KG1 (cell line): ENCODE measurements around the gene BASP1.
"Not testable (repeated sequence)": the region's sequence is repeated elsewhere in the genome, so short reads cannot be mapped to it uniquely, and the experiment has no call there.

Experiments
- DNase-seq: peaks from one replicate; lab custom pipeline; 2025; lab: John Stamatoyannopoulos, UW

The BASP1 gene

DNA sequence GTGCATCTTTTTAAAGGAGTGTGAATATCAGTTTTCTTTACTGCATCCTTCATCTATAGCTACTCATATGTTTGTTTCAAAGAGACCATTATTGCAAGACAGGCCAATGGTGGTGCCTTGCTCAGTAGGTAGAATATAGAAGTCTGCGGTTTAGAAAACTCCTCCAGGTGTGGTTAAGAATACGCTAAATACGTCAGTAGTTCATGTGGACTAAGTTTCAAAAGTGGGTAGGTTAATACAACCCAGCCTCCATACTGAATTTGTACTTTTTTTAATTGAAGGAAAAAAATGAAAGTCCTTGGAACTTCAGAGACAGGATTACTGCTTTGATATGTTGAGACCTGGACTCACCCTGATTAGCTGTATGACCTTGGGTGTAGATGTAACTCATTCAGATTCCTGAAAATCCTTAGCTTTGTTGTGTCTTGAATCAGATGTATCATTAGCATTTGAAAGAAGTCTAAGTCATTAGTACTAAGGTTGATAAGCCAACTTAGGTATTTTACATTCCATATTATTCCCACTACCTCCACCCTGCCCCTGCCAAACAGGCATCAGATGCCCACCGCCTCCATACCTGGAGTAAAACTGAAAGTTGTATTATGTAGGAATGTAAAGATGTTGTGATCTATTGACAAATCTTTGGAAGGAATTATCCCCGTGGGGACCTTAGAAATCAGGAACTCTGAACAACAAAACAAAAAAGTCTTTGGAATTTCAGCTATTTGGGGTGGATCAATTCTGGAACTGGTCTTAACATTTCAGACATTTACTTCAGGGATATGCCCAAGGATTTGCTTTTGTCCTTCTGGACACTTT is 6.1 kb downstream of the BASP1 start:
- no peak for DNase-seq

DNA sequence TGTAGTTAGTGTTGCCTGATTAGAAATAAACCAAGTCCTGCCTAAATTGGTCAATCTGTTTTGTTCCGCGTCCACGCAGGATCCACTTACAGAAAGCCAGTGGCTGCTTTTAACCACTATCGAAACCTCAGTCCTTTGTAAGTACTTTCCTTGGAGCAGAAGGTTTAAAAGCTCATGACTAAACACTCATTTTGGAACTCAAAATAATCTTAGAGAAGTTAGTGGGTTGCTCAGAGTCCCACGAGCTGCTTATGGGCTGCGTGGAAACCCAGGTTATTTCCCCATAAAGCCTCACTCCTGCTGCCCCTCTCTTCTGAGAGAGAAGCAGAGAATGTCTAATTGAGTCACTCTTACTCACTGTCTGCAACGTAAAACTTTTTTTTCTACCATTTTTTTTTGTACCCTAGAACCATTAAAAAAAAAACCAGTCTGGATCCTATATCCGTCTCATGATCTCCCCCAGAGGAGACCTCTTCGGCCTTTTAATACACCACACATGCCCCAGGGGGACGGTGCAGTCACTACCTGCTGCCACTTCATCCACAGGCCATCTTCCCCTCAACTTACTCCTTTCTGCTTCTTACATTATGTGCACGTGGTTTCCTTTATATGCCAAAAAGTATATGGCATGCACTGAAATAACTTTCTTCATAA is 7.6 kb downstream of the BASP1 start:
- DNase-seq, result no peak

DNA sequence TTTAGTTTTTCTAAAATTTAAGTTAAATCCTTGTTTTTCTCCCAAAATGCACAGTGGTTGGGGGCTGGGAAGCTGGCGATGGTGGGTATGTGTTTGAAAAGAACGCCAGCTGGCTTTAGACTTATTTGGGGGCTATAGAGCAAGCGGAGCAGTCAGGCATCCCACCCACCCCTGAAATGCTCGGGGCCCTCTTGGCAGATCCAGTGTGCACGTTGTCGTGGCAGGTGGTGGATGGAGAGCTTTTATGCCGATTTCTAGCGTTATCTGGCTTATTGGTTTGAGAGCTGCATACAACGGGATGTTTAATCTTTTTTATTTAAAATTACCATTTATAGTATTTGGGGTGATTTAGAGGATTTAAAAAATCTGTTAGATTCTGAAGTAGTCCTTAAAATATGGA is 8.1 kb downstream of the BASP1 start:
- DNase-seq, result no peak

DNA sequence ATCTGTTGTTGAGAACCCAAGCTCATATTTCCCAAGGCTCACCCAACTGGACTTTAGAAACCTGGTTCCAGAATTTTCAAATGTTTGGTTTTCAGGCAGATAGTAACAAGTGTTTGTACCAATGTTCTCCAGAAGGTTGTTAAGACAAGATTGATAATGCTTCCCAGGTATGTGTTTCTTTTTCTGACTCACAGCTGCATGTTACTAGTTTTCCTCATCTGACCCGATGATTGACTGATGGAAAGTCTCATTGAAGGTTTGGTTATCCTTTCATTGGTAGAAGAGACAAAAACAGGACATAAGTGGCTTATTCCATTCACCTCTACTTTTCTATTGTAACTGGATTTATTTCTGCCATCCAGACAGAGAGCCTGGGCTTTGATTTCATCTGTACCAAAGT is 10.4 kb downstream of the BASP1 start:
- no peak for DNase-seq

DNA sequence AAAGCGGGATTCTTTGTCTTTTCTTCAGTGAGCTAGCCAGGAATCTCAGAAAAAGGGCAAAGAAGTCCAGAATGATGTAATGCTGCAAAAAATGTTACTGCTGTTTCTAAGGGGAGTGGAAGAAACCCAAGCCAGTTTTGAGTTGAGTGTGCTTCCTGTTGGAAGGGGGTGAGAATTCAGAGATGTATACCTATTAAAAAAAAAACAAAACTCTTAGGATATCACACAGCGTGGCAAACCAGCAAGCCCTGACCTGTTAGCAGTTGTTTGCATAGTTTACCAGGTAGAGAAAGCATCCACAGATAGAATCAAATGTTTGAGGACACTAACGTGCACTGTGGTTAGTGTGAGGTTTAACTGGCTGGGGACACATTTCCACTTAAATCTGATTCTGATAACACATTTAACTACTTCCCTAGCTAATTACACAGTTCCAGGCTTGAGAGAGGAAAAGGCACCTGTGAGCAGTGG is 11.4 kb downstream of the BASP1 start:
- DNase-seq, result no peak

DNA sequence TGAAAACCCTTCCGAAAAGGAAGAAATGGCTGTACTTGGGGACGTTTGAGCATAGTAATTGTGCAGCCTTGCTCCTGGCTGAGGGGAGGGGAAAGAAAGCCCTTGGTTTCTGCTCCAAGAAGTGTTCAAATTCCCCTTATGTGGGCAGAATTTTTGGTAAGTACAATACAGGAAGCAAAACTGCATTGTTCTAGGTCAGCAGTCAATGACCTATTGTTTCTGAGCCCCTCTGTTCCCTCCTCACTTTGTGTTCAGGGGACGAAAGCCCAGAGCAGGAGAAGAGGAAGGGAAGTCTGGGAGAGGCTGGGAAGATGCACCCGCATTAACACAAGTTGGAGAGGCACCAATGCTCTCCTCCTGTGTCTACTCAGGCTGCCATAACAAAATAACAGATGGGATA is 11.9 kb downstream of the BASP1 start:
- DNase-seq, result no peak

DNA sequence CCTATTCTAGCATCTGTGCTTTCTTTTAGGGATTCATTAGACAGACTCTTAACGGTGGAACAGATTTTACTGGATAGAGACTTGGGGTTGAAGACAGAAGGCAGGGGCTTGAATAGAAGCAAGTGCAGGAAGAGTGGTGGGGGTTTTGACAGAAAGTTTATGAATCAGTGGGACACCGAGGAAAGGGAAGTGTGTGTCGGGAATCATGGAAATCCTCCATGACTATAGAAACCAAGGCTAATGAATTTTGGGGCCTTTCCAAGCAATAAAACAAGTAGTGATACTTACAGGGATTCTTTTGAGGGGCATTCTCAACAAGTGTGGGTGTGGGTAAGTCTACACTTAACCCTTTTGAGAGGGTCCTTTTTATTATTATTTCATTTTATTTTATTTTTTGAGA is 12.8 kb downstream of the BASP1 start:
- no peak for DNase-seq

DNA sequence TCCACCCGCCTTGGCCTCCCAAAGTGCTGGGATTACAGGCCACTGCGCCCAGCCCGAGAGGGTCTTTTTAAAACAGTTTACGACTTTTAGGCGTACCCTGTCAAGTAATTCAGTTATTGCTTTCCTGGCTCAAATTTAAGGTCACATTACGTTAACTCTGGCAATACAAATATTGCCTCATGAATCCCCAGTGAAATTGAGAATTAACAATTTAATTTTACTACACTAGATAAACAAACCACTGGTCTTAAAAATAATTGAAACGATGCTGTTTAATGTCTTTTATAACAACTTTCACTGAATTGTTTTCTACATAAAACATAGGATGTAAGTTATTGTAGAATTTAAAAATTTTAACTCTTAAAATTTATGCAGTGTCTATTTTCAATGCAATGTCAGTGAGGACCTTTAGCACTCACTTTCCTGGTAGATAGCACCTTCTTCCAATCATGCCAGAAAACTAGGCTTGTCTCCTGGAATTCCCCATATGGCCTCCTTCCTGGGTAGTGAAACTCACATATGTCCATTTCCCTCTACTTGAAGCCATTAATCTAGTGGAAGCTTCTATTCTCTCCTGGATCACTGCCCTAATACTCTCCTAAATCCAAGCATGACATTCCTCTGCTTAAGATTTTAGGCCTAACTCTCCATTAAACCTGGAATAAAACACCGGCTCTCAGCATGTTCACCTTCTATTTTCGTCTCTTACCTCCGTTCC is 13.5 kb downstream of the BASP1 start:
- no peak for DNase-seq

DNA sequence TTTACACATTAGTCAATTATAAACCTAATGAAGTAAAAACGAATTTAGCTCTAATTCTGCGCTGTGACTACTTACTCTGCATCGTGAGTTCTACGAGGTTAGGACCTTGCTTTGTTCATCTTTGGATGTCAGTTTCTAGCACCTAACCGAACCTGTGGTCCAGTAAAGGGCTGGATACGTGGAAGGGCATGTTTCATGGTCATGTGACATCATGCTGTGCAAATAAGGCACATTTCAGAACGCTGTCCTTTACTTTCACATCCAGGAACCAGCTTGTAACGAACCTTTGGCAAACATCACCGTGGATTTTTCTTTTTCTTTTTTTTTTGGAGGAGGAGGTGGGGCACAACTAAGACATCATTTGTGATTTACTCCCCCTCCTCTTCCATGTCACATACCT is 15.0 kb downstream of the BASP1 start:
- DNase-seq, result no peak

DNA sequence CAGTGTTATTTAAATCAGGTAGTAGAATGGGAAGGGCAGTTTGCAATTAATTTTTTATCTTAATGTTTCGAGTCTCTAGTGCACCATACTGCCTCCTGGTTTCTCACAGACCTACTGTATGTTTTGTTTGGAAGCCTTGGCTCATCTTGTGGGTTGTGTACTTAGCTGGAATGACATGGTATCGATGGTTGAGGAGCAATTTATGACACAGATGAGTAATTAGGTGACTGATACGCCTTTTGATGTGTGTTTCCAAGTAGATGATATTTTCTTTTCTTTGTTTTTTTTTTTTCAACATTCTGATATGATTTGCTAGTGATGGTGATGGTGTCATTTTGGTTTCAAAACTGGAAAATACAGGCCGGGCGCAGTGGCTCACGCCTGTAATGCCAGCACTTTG is 16.1 kb downstream of the BASP1 start:
- no peak for DNase-seq

DNA sequence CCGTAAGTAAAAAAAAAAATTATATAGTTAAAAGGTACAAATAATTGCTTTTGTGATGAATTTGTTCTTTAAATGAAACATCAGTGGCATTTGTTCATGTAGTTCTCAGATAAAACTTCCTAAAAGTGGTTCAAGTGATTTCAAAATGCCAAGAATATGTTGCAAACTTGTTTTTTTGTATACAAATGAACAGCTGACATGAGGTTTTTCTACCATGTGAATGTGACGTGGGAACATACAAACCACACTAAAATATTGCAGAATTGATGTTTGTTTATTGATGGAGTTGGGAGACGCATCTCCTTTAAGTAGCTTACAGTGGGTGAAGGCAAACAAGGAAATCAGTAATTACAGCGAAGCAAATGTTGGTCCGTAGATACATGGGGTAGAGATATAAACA is 16.9 kb downstream of the BASP1 start:
- no peak for DNase-seq

DNA sequence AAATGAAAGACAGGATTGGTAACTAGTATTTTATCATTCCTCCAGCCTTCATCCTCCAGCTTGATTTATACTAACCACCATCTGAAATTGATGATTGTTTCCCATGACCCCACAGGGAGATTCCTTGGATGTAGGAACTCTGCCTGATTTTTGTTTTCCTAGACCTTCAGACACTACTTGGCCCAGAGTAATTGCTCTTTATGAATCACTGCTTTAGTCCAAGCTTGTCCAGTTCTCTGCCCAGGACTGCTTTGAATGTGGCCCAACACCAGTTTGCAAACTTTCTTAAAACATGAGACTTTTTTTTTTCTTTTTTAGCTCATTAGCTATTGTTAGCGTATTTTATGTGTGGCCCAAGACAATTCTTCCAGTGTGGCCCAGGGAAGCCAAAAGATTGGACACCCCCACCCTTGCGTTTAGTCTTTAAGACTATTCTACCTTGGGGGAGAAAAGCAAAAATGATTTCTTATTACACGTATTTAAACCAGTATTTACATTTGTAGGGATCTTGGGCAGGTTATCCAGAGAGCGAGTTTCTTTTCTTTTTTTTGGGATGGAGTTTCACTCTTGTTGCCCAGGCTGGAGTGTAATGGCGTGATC is 18.4 kb downstream of the BASP1 start:
- no peak for DNase-seq

DNA sequence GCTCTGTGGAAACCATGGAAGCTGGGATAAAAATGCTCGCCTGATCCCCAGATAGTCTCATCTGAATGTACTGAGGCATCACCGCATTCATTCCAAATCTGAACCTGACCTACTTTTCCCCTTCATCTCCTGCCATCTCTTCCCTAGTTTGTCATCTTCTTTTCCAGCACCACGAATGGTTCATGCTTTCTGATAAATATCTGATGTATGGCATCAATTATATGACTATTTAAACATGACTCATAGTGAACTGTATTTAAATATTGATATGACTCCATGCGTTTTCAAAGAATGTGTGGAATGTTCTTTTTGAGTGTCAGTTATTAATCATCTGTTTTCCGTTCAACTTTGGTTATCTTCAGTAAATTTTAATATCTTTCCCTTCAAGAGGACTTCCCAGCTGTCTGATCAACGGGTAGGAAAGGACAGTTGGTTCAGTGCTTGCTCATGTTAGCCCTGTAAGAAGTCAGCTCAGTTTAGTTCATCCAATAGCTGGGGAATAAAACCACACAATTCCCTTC is 21.1 kb downstream of the BASP1 start:
- no peak for DNase-seq

DNA sequence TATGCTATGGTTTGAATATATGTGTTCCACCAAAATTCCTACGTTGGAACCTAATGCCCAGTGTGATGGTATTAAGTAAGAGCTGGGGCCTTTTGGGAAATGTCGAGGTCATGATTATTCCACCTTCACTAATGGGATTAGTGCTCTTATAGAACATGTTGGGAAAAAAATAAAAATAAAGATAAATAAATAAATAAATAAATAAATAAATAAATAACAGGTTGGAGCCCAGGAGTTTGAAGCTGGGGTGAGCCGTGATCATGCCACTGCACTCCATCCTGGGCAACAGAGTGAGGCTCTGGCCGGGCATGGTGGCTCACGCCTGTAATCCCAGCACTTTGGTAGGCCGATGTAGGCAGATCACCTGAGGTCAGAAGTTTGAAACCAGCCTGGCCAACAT is 22.5 kb downstream of the BASP1 start:
- DNase-seq, result no peak

DNA sequence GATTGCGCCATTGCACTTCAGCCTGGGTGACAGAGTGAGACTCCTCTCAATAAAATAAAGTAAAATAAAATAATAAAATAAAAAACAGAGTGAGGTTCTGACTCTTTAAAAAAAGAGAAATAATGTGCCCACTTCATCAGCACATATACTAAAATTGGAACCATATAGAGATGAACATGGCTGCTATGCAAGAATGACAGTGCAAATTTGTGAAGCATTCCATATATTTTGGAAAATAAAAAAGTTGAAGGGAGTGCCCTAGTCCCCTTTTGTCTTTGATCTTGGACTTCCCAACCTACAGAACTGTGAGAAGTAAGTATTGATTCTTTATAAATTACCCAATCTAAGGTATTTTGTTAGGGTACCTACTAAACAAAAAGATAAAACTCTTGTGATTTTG is 23.1 kb downstream of the BASP1 start:
- DNase-seq, result no peak

DNA sequence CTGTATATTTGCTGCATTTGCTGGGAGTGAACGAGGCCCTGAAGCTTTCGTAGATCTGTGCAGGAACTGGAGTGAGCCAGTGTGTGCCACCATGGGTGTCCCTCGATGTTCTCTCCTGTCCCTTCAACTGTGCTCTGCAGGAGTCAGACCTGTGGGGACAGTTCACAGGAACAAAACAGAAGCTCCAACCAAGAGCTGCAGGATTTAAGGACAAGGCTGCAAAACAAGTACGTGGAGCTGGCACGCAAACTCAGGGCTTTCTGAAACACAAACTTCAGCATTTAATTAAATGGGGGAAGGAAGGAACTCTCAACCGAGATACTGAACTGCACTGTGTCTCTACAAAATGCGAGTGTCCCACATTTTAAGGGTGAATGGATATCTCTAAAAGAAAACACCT is 24.2 kb downstream of the BASP1 start:
- no peak for DNase-seq

DNA sequence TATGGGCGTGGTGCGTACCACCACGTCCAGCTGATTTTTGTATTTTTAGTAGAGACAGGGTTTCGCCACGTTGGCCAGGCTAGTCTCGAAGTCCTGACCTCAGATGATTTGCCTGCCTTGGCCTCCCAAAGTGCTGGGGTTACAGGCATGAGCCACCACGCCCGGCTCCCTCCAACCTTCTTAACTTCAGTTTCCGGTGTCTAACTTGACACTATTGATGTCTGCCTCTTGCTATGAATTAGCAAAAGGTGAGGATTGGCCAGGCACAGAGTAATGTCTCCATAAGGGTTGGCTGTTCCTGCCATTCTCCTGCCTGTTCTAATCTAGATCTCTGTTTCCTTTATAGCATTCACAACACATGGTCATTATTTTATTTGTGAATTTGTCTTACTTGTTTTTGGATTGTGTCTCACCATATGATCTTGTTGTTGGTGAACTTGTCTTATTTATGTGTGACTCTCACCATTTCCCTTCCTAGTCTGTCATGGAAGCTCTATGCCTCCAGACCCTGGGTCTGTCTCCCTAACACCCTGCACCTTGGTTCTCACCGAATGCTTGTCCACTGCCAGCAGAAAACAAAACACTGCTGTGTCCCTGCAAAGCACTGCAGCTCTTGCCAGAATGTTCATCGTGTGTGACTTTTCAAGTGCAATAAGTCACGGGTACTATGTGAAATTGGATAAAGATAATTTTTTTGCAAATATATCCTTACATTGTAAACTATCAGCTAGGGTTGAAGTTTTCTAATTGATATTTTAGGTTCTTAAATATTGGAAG is 26.0 kb downstream of the BASP1 start:
- no peak for DNase-seq

DNA sequence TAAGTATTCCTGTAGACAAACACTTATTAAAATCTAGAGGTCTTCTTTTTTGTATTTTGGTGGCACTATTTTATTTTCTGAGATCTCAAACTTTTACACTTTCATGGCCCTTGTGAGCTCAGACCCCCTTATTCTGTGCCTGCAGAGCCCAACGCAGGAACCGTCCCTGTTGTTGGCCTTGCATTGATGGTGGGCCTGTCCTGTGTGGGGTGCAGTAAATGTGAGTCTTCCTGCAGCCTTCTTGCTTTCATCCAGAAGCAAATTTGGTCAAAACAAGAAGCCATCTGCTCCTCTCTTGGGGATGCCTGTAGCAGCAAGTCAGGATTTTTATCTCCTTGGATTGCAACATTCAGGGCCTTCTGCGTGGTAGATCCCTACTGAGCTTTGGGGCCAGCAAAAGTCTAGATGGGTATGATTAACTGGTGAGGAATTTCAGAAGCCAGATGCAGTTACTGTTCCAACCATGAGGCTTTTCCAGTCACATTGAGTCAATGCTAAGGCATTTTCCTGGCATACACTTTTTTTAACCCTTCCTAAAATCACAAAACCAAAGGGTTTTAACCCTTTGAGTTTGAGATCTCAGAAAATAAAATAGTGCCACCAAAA is 31.7 kb downstream of the BASP1 start:
- DNase-seq, result no peak

DNA sequence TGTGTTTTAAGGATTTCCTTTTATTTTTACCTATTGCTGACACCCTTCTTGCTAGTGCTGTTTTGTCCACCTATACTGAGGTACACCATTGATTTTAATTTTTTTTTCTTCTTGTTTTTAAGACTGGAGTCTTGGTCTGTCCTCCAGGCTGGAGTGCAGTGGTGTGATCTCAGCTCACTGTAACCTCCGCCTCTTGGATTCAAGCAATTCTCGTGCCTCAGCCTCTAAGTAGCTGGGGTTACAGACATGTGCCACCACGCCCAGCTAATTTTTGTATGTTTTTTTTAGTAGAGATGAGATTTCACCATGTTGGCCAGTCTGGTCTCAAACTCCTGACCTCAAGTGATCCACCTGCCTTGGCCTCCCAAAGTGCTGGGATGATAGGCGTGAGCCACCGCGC is 32.4 kb downstream of the BASP1 start:
- DNase-seq, result not testable (repeated sequence)

DNA sequence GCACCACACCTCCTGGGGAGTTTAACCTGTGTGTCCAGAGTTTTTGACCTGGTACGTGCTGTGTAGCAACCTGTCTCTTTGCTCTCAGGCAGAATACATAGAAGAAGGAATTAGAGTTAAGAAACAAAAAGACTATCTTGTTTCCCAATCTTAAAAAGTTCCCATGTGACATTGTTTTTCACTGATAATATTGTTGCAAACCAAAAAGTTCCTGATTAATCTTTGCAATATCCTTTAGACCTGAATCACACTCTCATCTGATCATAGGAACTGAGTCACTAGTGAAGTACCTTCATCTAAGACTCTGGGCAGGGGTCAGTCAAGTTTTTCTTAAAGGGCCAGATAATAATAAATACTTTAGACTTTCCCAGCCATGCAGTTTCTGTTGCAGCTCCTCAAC is 35.1 kb downstream of the BASP1 start:
- DNase-seq, result no peak

DNA sequence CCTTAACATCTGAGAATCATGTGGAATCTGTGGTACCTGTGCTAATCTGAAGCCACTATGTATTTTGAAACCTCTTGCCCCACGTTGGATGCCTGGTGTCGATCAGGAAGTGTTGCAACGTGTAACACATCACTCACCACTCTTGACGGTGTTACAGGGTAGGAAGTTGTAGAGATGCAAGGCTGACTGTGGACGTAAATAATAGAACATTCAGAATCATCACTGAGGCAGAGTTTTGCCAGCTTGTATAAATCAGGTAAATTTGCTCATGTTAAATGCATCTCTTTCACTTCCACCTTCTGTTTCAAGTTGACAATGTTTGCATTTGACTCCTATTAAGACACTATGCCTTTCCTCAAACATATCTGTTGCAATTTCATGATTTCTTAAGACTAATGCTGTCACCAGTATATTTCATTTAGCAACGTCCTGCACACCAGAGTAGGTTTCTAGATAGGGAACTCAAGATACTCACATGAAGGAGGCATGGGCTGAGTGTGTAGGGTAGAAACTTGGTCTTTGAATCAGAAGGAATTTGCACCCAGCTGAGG is 38.1 kb downstream of the BASP1 start:
- DNase-seq, result no peak
